ENCODE data around the gene TMEM59. TPM values are rescaled to one million over a fixed set of nuclear protein-coding genes. Genes with fewer than 3 reads are reported as not detected.

The TMEM59 gene
- total and polyA plus RNA-seq, 2 of the 8 experiments (the other 6 are each of a cell fraction or from before 2014, with no cell fraction given) = 116 to 139 TPM

DNA sequence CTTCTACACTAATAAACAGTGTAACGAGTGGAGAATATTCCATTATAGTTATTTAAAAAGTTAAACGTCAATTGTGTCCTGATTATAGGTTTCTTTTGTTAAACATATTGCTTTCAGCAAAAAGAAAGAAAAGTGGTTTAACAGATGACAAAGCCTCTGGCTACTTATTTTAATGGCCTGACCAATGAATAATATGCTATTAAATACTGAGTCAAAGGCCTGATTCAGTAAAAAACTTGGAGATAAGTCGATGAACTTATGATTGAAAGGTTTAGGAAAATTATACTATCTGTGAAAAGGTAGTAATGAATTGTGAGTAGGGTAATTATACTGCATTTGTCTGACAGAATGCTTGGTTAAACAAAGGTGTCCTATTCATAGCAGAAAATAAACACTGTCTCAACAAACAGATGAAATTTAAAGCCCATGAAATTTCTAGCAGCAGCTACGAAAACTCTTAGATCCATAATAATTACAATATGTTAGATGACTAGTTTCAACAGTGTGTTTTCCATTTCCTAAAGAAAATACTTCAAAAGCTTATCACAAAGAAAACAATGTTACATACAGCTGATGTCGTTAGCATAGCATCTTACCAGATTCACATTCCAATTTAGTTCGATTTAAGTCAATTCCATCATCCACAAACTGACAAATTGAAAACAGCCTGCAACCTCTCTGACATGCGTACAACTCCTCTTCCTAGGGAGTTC lies 6.2 kb downstream of the TMEM59 start (continued):
- TF ChIP-seq CEBPB (IDR thresholded peaks at IDR 0.05; ENCODE audit: low read depth, low read length) (no peak), TBP (IDR thresholded peaks at IDR 0.05; ENCODE audit: low read depth, low read length) (no peak)
